Right lobe of liver (tissue), 4 donors: ENCODE results near the gene MFSD12.

ENCODE experiments used
- CTCF ChIP-seq, 4 donors: fragments of 200-600 bp in 3 of 4; fragments of 450-650 bp in 1 of 4; IDR thresholded peaks; one replicate each; pipeline versions ENCODE4 v1.5.1 to v1.8.0; 2016 to 2022; ENCODE audit warnings: antibody characterized with exemption in 4 of 4, mild to moderate bottlenecking in 2 of 4
- POLR2A ChIP-seq: fragments of 450-650 bp; IDR thresholded peaks from one replicate; pipeline ENCODE4 v1.6.1; 2017; ENCODE audit warnings: antibody characterized with exemption, mild to moderate bottlenecking
- donor health status: DM: no; HTN: no; CAD: no.
- donor health status: DM: no; HTN: no; CAD: no.
- donor health status: DM: no; HTN: yes; CAD: no.

GRCh38 chr19:3535563-3535965, 21.8 kb downstream of the MFSD12 start:
- no peak for TF ChIP-seq CTCF (IDR thresholded peaks at IDR 0.05)
- TF ChIP-seq POLR2A = no peak
